Endometrial microvascular endothelial cells (primary cell): ENCODE data around the gene TMEM150B. TPM values are rescaled to one million over a fixed set of nuclear protein-coding genes. Genes with fewer than 3 reads are reported as not detected.
"Not testable (repeated sequence)": the region's sequence is repeated elsewhere in the genome, so short reads cannot be mapped to it uniquely, and the experiment has no call there.

Source experiments
- in situ Hi-C: cut with HindIII; loops from 2 replicates; pipeline ENCODE4 v1.10.0; 2017; ENCODE audit warnings: low sequenced_read_pairs, low pct_unique_long_range_greater_than_20kb; ENCODE audit errors: inconsistent ontology term
- total RNA-seq: library from RNA; depleted of rRNA; stranded (reverse); fragments of >200 nt; gene quantifications from one replicate; pipeline ENCODE4 v1.2.3, GENCODE V29; 2015; ENCODE audit errors: inconsistent ontology term

The TMEM150B gene
- total RNA-seq, 1 donor from 2014 or later, result not detected

GRCh38 chr19:55341595-55342531 lies 16.7 kb upstream of the TMEM150B start:
- in situ Hi-C loops, result no loop called here

- in situ Hi-C loops, result no loop called here
Observed at GRCh38 chr19:55341171-55341588, 16.0 kb upstream of the TMEM150B start.

- in situ Hi-C loops, result no loop called here
Observed at GRCh38 chr19:55340784-55341147, 15.6 kb upstream of the TMEM150B start.

GRCh38 chr19:55339889-55340783 lies 15.0 kb upstream of the TMEM150B start:
- in situ Hi-C loops, result no loop called here

DNA sequence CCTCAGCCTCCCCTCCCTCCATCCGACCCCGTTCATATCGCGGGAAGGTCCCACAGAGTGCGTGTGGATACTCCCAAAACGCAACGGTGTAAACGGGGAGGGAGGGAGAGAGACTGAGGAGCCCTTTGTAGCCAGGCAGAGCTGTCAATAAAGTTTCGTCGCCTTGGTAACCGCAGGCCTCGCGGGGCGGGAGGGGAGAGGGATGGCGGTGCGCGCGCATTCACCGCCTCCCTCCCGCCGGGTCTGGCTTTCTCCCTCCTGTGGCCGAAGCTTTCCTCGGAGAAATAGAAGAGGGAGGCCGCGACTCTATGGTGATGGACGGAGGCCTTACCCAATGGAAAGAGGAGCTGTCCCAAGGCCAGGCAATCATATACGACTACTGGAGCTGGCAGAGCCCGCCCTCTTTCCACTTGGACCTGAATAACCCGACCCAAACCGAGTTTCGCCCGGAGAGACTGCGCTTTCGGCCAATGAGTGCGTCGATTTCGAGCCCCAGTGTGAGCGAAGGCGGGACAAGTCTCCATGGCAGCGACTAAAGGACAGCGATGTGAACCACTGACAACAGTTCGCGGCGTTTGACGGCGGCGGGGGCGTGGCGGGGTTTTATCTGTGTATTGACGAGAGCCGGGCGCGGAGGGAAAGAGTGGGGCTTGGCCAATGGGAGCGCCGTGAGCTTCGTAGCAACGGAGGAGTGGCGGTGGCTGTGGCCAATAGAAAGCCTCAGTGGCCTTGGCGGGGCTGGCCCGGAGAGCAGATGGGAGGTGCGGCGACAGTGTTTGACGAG lies 14.2 kb upstream of the TMEM150B start, which contains the start of gene KMT5C:
KMT5C (plus strand) TSS at position 772 of the 784 bp plus-strand sequence. CDS start 2,061 bp downstream, outside the sequence.
- in situ Hi-C loops, result no loop called here

GRCh38 chr19:55336101-55336500 lies 11.0 kb upstream of the TMEM150B start:
- in situ Hi-C loops, result no loop called here

DNA sequence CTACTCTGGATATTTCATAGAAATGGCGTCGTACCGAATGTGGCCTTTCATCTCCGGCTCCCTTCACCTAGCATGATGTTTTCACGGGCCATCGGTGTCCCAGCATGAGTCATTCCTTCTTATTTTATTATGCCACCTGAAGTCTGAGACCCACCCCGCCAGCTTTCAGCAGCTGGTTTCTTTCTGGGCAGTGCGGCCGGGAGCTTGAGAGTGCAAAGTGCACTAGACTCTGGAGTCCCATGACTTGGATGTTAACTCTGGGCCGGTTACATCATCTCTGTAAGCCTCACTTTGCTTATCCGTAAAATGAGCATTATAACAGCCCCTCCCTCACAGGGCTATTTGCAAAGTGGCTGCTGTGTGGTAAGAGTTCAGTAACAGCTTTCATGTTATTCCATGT lies 8.7 kb upstream of the TMEM150B start:
- in situ Hi-C loops, result no loop called here

DNA sequence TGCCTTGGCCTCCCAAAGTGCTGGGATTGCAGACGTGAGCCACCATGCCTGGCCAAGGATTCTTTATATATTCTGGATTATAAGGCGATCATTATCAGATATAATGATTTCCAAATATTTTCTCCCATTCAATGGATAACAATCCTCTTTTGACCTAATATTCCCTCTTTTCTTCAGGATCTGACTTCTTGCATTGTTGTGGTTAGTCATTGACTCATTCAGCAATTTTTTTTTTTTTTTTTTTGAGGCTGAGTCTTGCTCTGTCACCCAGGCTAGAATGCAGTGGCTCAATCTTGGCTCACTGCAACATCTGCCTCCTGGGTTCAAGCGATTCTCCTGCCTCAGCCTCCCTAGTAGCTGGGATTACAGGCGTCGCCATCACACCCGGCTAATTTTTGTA lies 4.7 kb upstream of the TMEM150B start:
- in situ Hi-C loops, result not testable (repeated sequence)

GRCh38 chr19:55328774-55329318 lies 3.7 kb upstream of the TMEM150B start:
- in situ Hi-C loops, result not testable (repeated sequence)

- in situ Hi-C loops, result no loop called here
Observed at GRCh38 chr19:55324662-55325061, 479 bp downstream of the TMEM150B start.

DNA sequence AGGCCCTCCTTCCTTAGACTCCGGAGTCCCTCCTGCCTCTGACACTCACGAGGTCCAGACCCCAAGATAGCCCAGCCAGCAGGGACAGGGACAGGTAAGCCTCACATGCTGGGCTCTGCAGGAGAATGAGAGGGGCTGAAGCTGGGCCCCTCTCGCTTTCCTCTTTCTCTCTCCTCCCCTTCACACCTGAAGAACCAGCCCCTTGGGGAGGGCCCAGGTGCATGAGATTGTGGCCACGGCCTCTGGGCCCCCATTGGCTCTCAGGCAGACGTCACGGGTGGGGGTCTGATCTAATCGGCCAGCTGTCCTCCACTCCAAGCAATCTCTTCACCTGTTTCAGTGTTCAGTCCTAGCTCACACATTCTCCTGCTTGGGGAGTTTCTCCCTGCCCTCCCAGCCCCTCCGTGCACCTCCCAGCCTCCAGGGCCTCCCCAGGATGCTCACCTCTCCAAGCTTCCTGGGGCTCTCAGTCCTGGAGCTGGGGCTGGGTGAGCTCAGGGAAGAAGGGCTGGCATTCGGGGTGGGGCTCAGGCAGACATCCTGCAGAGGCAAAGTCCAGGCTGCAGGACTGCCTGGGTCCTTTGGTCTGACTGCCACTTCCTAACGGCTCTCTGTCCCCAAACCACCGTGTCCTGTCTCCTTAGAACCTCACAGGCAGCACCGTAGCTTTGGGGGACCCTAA lies 2.8 kb downstream of the TMEM150B start:
- in situ Hi-C loops, result no loop called here

GRCh38 chr19:55321466-55322137 lies 3.5 kb downstream of the TMEM150B start:
- in situ Hi-C loops, result no loop called here

GRCh38 chr19:55320844-55321419 lies 4.2 kb downstream of the TMEM150B start:
- in situ Hi-C loops, result no loop called here

GRCh38 chr19:55319785-55320184 lies 5.4 kb downstream of the TMEM150B start:
- in situ Hi-C loops, result no loop called here

- in situ Hi-C loops, result no loop called here
Observed at GRCh38 chr19:55316646-55317045, 8.5 kb downstream of the TMEM150B start.

GRCh38 chr19:55315956-55316525 lies 9.1 kb downstream of the TMEM150B start:
- in situ Hi-C loops, result no loop called here

- in situ Hi-C loops, result no loop called here
Observed at GRCh38 chr19:55314396-55314795, 10.7 kb downstream of the TMEM150B start.
